Kidney epithelial cell (primary cell): ENCODE data around the gene SHROOM2. TPM values are rescaled to one million over a fixed set of nuclear protein-coding genes. Genes with fewer than 3 reads are reported as not detected.
"Not testable (repeated sequence)": the region's sequence is repeated elsewhere in the genome, so short reads cannot be mapped to it uniquely, and the experiment has no call there.

Source experiments
- DNase-seq: peaks from one replicate; pipeline ENCODE4 v3.0.0-alpha.2; 2010; ENCODE audit warnings: low read depth
- H3K27me3 ChIP-seq: 2 replicates; pipeline ENCODE4 v1.6.0; 2011; ENCODE audit warnings: low read length; ENCODE audit not compliant: control insufficient read depth, insufficient read depth
- H3K36me3 ChIP-seq: 2 replicates; pipeline ENCODE4 v1.5.1; 2011; ENCODE audit warnings: low read length; ENCODE audit not compliant: control insufficient read depth, insufficient read depth
- H3K4me3 ChIP-seq: 2 replicates; pipeline ENCODE4 v1.5.1; 2011; ENCODE audit warnings: low read depth, mild to moderate bottlenecking, control low read depth, low read length
- CTCF ChIP-seq: IDR thresholded peaks from 2 replicates; pipeline ENCODE4 v1.5.1; 2011; ENCODE audit warnings: mild to moderate bottlenecking, moderate library complexity, low read length, control low read depth, inconsistent platforms; ENCODE audit not compliant: insufficient read depth, poor library complexity, severe bottlenecking
- total RNA-seq: library from RNA; depleted of rRNA; stranded (reverse); fragments of >200 nt; gene quantifications from 2 replicates; pipeline ENCODE4 v1.2.3, GENCODE V29; 2015

SHROOM2 gene
- total RNA-seq, 1 donor from 2014 or later = 10.6 TPM

- H3K4me3 ChIP-seq = no peak overlapping the region
- DNase-seq = no peak
- TF ChIP-seq CTCF = no peak
- no peaks in the 10 kb centered on the region for H3K27me3 ChIP-seq
- H3K36me3 ChIP-seq = no peaks in the 10 kb centered on the region
Observed at GRCh38 chrX:9759337-9759736, 26.9 kb upstream of the SHROOM2 start.

- Histone ChIP-seq H3K4me3 (peak overlapping the region; percentile 42), H3K27me3 (peaks cover 3% of the 10 kb centered on the region), H3K36me3 (no peaks in the 10 kb centered on the region)
- TF ChIP-seq CTCF = no peak
- no peak for DNase-seq
Observed at GRCh38 chrX:9765072-9765736, 21.0 kb upstream of the SHROOM2 start.

- no peaks in the 10 kb centered on the region for H3K36me3 ChIP-seq
- no peak for DNase-seq
- peaks cover 3% of the 10 kb centered on the region for H3K27me3 ChIP-seq
- no peak for TF ChIP-seq CTCF
- peak within 1 kb of the TSS; percentile 42 for H3K4me3 ChIP-seq
Observed at GRCh38 chrX:9765737-9766097, 20.5 kb upstream of the SHROOM2 start, which contains the start of gene GPR143. Gene GPR143 (minus strand): TSS chrX:9765847. CDS start chrX:9765817, 30 bp downstream.

GRCh38 chrX:9767375-9767774 lies 18.9 kb upstream of the SHROOM2 start:
- no peaks in the 10 kb centered on the region for H3K36me3 ChIP-seq
- TF ChIP-seq CTCF = no peak
- peaks cover 3% of the 10 kb centered on the region for H3K27me3 ChIP-seq
- no peak for DNase-seq
- no peak overlapping the region for H3K4me3 ChIP-seq

GRCh38 chrX:9768321-9768839 lies 17.8 kb upstream of the SHROOM2 start:
- H3K27me3 ChIP-seq, H3K36me3 ChIP-seq, DNase-seq, H3K4me3 ChIP-seq: not testable (repeated sequence)

GRCh38 chrX:9770319-9770718 lies 15.9 kb upstream of the SHROOM2 start:
- no peak overlapping the region for H3K4me3 ChIP-seq
- TF ChIP-seq CTCF = no peak
- H3K27me3 ChIP-seq = no peaks in the 10 kb centered on the region
- no peak for DNase-seq
- H3K36me3 ChIP-seq = no peaks in the 10 kb centered on the region
